Adrenal gland (tissue), 12 donors: Measurements from ENCODE around the gene C19orf47. TPM values are rescaled to one million over a fixed set of nuclear protein-coding genes. Genes with fewer than 3 reads are reported as not detected.

Experiments
- DNase-seq, 7 donors: peaks; one replicate each; pipeline ENCODE4 v3.0.0-alpha.2; 2019 to 2020
- H3K27ac ChIP-seq, 5 donors: fragments of 200-600 bp; sonication (generic) in 4 of 5; 1 replicate in 3 of 5; 2 replicates in 2 of 5; pipeline versions ENCODE4 v1.5.1 to v1.8.0; 2016 to 2020; ENCODE audit warnings: mild to moderate bottlenecking in 1 of 5
- H3K27me3 ChIP-seq: fragments of 200-600 bp; 2 replicates; pipeline ENCODE4 v1.8.0; 2021
- H3K36me3 ChIP-seq, 2 donors: fragments of 200-600 bp; replicated peaks in 1 of 2; 1 replicate in 1 of 2; 2 replicates in 1 of 2; pipeline versions ENCODE4 v1.5.1 to v1.8.0; 2018 to 2022
- H3K4me1 ChIP-seq, 2 donors: fragments of 200-600 bp; replicated peaks in 1 of 2; 1 replicate in 1 of 2; 2 replicates in 1 of 2; pipeline versions ENCODE4 v1.5.1 to v1.8.0; 2018 to 2021
- H3K4me3 ChIP-seq, 4 donors: fragments of 200-600 bp; sonication (generic) in 3 of 4; one replicate each; pipeline ENCODE4 v1.5.1; 2016 to 2018
- H3K9me3 ChIP-seq, 3 donors: fragments of 200-600 bp; sonication (generic) in 1 of 3; replicated peaks in 1 of 3; 1 replicate in 2 of 3; 2 replicates in 1 of 3; pipeline versions ENCODE4 v1.5.1 to v1.8.0; 2016 to 2021
- POLR2A ChIP-seq, 2 donors: fragments of 450-650 bp; IDR thresholded peaks; one replicate each; pipeline ENCODE4 v1.6.1; 2017; ENCODE audit warnings: antibody characterized with exemption in 2 of 2, mild to moderate bottlenecking in 2 of 2, moderate library complexity in 1 of 2
- whole genome bisulfite sequencing, 4 donors: extraction: QIAGEN DNeasy Blood & Tissue Kit in 2 of 4; methylation state at CpG; one replicate each; pipeline versions ENCODE4 v1.1.5 to v1.1.7; 2013 to 2017; 5-methylcytosine and 5-hydroxymethylcytosine counted together
- intact Hi-C, 2 donors: fragments of 100-400 bp; cut with DNase I; formaldehyde crosslinking; loops; one replicate each; pipeline versions ENCODE4 v1.14.1 to v1.15.0; 2022 to 2023
- polyA plus RNA-seq, 3 donors: library from polyadenylated mRNA; stranded (reverse); fragments of 200-250 nt in 2 of 3; fragments of 350-450 nt in 1 of 3; fragmentation: Illumina TruSeq in 1 of 3; extraction: RNeasy Lipid Tissue Mini Kit (QIAGEN cat#74804) in 1 of 3; gene quantifications; one replicate each; pipeline ENCODE4 v1.2.3, GENCODE V29; 2013 to 2014
- total RNA-seq, 9 donors: library from RNA; depleted of rRNA in 4 of 9; stranded (reverse); fragments of >200 nt in 4 of 9; fragments of 120-200 nt in 1 of 9; fragmentation: NEBNext Ultra II Directional in 1 of 9; extraction: Animal tissue kit (Norgen Biotek cat#: 25700) in 1 of 9; gene quantifications; one replicate each; pipeline versions ENCODE4 v1.1.0 to v1.2.4, GENCODE V29; 2013 to 2023
- TF ChIP-seq, protein P1 (sequence below), 6 experiments: fragments of 450-650 bp in 4 of 6; fragments of 200-600 bp in 2 of 6; sonication (generic) in 1 of 6; IDR thresholded peaks; 1 replicate in 5 of 6; 2 replicates in 1 of 6; pipeline versions ENCODE4 v1.5.1 to v1.8.0; 2016 to 2021; ENCODE audit warnings: antibody characterized with exemption in 6 of 6, mild to moderate bottlenecking in 2 of 6, moderate library complexity in 1 of 6
- donor health status: healthy with polysubstance abuse.
- donor health status: Bipolar disorder and iron deficiency.
- donor health status: DM: yes; HTN: yes; CAD: no.
- donor health status: DM: no; HTN: no; CAD: no.
- donor health status: DM: no; HTN: no; CAD: no.
- donor health status: DM: yes; HTN: yes; CAD: no.

Gene C19orf47
- total and polyA plus RNA-seq, 12 donors: 7.0 to 20.9 (median 14.6) TPM

DNA sequence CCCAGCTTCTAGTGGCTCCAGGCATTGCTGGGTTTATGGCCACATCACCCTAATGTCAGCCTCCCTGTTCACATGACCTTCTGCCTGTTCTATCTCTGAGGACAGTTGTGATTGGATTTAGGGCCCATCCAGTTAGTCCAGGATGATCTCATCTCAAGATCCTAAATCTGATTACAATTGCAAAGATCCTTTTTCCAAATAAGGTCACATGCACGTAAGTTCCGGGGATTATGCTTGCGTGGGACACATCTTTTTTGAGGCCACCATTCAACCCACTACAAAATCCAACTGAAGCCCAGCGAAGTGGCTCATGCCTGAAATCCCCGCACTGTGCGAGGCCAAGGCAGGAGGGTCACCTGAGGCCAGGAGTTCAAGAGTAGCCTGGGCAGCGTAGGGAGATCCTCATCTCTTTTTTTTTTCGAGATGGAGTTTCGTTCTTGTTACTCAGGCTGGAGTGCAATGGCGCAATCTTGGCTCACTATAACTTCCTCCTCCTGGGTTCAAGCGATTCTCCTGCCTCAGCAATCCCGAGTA lies 12.6 kb upstream of the C19orf47 start:
- no peak for TF ChIP-seq POLR2A (IDR thresholded peaks at IDR 0.05)
- TF ChIP-seq, protein P1, sequence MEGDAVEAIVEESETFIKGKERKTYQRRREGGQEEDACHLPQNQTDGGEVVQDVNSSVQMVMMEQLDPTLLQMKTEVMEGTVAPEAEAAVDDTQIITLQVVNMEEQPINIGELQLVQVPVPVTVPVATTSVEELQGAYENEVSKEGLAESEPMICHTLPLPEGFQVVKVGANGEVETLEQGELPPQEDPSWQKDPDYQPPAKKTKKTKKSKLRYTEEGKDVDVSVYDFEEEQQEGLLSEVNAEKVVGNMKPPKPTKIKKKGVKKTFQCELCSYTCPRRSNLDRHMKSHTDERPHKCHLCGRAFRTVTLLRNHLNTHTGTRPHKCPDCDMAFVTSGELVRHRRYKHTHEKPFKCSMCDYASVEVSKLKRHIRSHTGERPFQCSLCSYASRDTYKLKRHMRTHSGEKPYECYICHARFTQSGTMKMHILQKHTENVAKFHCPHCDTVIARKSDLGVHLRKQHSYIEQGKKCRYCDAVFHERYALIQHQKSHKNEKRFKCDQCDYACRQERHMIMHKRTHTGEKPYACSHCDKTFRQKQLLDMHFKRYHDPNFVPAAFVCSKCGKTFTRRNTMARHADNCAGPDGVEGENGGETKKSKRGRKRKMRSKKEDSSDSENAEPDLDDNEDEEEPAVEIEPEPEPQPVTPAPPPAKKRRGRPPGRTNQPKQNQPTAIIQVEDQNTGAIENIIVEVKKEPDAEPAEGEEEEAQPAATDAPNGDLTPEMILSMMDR (IDR thresholded peaks at IDR 0.05): no peak
- intact Hi-C loops: no loop called here
- H3K4me1 ChIP-seq: peaks cover 6 to 16% of the 10 kb centered on the region in 2 donors
- no peaks in the 10 kb centered on the region for H3K27me3 ChIP-seq
- H3K9me3 ChIP-seq: no peaks in the 10 kb centered on the region
- WGBS, 4 donors: 71 to 82% (median 78%) methylated on average over 10 to 12 of the region's 12 CpGs
- H3K4me3 ChIP-seq: no peak overlapping the region
- peaks cover 0 to 7% of the 10 kb centered on the region in 2 donors for H3K36me3 ChIP-seq
- DNase-seq: peak in 5 of 7 donors; percentile 39 to 64 (median 57)
- H3K27ac ChIP-seq: peak overlapping the region in 2 of 5 donors; percentile 27 to 38

DNA sequence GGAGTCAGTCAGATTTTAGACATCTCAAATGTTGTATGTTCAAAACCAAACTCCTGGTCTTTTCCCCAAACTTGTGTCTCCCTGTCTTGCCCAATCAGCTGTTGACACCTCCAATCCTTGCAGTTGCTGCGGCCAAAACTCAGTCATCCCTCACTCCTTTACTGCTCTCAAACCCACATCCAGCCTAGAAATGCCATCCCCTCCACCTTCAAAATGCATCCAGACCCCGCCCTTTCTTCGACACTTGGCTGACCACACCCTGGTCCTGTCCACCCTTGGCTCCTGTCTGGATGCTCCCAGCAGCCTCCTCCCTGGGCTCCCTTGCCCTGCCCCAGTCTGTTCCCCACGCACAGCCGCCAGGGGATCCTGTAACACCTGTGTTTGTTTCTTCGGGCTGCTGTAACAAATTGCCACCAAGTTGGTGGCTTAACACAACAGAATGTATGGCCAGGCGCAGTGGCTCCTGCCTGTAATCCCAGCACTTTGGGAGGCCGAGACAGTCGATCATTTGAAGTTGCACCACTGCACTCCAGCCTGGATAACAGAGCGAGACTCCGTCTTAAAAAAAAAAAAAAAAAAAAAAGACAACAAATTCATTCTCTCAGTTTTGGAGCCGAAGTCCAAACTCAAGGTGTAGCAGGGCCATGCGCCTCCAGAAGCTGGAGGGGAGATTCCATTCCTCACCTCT lies 12.0 kb upstream of the C19orf47 start:
- WGBS, 4 donors: 91 to 95% (median 93%) methylated on average over 13 of the region's 13 CpGs
- Histone ChIP-seq H3K4me1 (peaks cover 5 to 14% of the 10 kb centered on the region in 2 donors), H3K9me3 (no peaks in the 10 kb centered on the region), H3K27ac (peak overlapping the region in 2 of 5 donors; percentile 27 to 38), H3K36me3 (peaks cover 0 to 7% of the 10 kb centered on the region in 2 donors), H3K4me3 (no peak overlapping the region), H3K27me3 (no peaks in the 10 kb centered on the region)
- TF ChIP-seq POLR2A (IDR thresholded peaks at IDR 0.05): no peak
- TF ChIP-seq, protein P1 (IDR thresholded peaks at IDR 0.05): no peak
- DNase-seq: no peak
- intact Hi-C loops: no loop called here

DNA sequence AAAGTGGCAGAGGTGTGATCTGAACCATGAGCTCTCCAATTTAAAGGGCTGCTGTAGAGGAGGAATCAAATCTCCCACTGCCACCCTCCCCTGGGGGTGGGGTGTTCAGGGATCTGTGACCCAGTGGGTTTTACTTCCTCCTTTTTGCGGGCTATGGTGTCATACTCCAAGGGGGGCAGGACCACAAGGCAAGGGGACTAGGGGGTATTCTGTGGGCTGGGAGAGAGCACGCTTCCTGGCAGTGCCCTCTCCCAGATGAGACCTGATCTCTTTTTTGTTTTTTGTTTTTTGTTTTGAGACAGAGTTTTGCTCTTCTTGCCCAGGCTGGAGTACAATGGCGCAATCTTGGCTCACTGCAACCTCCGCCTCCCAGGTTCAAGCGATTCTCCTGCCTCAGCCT lies 10.6 kb upstream of the C19orf47 start:
- intact Hi-C loops: no loop called here
- H3K4me3 ChIP-seq: no peak overlapping the region
- DNase-seq: peak in 2 of 7 donors; percentile 30 to 50
- peak overlapping the region in 1 of 5 donors; percentile 37 for H3K27ac ChIP-seq
- peaks cover 0 to 7% of the 10 kb centered on the region in 2 donors for H3K36me3 ChIP-seq
- no peaks in the 10 kb centered on the region for H3K27me3 ChIP-seq
- 75 to 83% (median 79%) methylated on average over 3 to 5 of the region's 5 CpGs for WGBS, 4 donors
- no peaks in the 10 kb centered on the region for H3K9me3 ChIP-seq
- TF ChIP-seq, protein P1 (IDR thresholded peaks at IDR 0.05): no peak
- TF ChIP-seq POLR2A (IDR thresholded peaks at IDR 0.05): no peak
- H3K4me1 ChIP-seq: peaks cover 0 to 10% of the 10 kb centered on the region in 2 donors

DNA sequence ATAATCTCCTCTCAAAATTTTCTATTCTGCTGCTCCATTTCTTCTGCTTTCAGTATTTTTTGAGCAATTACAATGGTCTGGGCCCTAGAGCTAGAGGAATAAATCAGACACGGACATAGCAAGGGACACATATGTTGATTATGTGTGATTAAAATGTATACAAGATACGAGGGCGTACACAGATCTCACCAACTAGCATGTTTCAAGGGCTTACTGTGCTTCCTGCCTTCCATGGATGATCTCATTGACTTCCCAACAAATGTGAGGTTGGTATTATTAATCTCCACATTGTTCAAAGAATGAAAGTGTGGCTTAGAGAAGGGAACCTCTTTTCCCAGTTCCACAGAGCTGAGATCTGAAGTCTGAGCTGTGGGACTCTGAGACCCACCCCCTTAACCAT lies 9.4 kb upstream of the C19orf47 start:
- H3K27me3 ChIP-seq: no peaks in the 10 kb centered on the region
- H3K9me3 ChIP-seq: no peaks in the 10 kb centered on the region
- H3K36me3 ChIP-seq: peaks cover 0 to 7% of the 10 kb centered on the region in 2 donors
- WGBS, 4 donors: 79 to 87% (median 85%) methylated on average over 3 of the region's 3 CpGs
- no peak for DNase-seq
- peaks cover 0 to 10% of the 10 kb centered on the region in 2 donors for H3K4me1 ChIP-seq
- H3K4me3 ChIP-seq: no peak overlapping the region
- TF ChIP-seq, protein P1 (IDR thresholded peaks at IDR 0.05): no peak
- no peak for TF ChIP-seq POLR2A (IDR thresholded peaks at IDR 0.05)
- intact Hi-C loops: no loop called here
- H3K27ac ChIP-seq: no peak overlapping the region
